A172 (cell line): ENCODE data around the gene DNM2. TPM values are rescaled to one million over a fixed set of nuclear protein-coding genes. Genes with fewer than 3 reads are reported as not detected.
A peak's percentile ranks its signal among the peaks of the same experiment; 100 is the strongest.

Experiments
- DNase-seq: peaks from one replicate; pipeline ENCODE4 v3.0.0-alpha.2; 2015; ENCODE audit warnings: low spot score
- total RNA-seq: library from RNA; depleted of rRNA; stranded (reverse); fragments of >200 nt; shearing (Covaris generic); gene quantifications from 2 replicates; pipeline ENCODE4 v1.2.3, GENCODE V29; 2014

The DNM2 gene
- total RNA-seq, 1 experiment from 2014 or later = 56.0 TPM

DNA sequence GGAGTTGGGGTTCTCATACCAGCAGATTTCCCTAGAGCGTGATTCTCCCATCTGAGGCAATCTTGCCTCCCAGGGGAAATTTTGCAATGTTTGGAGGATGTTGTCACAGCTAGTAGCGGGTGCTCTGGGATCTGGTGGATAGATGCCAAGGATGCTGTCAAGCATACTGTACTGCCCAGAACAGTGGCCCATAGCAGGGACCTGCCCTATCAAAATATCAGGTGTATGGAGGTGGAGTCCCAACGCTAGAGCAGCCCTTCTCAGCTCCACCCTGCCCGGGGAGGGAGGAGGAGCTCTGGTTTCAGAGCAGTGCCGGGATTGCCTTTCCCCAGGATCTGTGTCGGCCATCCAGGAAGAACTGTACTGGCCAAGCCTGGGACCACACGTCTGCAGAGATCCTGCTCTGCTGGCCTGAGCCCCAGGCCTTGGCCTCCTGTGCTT is 27.5 kb upstream of the DNM2 start:
- DNase-seq = no peak

DNA sequence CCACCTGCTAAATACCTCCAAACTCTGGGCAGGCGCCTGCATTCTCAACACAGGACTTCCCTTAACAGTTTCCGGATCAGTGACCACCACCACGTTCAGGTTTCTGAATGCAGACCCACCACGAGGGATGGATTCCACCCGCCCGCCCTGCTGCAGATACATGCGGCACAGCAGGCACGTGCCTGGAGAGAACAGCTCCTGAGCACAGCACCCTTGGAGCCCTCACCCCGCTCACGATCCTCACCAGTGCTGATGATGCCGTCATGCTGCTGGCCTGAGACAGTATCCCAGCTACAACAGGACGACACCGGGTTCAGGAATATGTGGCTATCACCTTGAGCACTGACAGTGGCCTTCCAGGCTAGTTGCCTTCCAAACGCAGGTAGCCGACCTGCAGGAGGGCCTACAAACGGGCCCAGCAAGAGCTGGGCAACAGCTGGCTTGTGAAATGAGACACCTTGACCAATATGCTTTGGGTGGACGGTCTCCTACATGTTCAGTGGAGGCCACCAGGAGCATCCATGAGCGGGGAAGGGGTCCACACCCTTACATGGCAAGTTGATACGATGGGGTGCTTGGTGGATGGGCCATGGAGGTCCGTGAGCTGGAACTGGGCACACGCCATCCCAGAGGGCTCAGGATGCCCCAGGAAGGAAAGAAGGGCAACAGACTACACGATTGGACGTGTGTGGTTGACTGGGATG is 26.5 kb upstream of the DNM2 start:
- DNase-seq = no peak

DNA sequence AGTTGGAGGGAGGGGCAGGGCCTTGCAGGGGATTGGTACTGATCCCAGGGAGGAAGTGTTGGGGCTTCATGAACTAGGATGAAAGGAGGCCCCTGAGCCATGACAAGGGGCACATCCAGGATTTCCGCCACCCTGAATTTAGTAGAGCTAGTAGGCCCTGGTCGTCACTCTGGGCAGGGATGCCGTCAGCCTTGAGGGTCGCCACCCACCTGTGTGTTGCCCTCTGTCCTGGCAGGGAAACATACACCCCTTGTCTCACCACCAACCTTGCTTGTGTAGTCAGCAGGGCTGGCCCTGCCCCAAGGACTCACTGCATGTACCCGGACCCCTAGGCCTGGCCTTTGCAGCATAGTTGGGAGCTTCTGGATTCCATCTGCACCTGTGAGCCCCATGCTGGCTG is 26.0 kb upstream of the DNM2 start:
- DNase-seq = no peak

DNA sequence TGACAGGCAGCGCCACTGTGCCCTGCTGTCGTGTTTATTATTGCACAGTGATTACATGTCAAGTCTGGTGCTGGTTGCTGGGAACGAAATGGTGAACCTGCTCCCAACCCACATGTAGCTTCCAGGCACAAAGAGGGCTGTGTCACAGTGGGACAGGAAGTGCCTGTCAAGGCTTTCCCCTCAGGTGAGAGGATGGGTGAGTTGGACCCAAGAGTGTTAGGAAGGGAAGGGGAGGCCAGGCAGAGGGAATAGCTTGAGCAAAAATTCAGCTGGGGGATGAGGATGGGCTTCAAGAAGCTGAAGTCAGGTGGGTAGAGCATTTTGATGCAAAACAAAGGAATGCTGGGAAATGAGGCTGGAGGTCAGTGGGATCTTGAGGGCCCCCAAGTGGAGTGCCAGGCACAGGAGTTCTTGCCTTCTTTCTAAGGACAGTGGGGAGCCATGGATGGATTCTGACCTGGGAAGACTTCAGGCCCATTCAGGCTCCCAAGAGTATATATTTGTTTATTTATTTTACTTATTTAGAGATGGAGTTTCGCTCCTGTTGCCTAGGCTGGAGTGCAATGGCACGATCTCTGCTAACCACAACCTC is 25.1 kb upstream of the DNM2 start:
- DNase-seq = no peak

DNA sequence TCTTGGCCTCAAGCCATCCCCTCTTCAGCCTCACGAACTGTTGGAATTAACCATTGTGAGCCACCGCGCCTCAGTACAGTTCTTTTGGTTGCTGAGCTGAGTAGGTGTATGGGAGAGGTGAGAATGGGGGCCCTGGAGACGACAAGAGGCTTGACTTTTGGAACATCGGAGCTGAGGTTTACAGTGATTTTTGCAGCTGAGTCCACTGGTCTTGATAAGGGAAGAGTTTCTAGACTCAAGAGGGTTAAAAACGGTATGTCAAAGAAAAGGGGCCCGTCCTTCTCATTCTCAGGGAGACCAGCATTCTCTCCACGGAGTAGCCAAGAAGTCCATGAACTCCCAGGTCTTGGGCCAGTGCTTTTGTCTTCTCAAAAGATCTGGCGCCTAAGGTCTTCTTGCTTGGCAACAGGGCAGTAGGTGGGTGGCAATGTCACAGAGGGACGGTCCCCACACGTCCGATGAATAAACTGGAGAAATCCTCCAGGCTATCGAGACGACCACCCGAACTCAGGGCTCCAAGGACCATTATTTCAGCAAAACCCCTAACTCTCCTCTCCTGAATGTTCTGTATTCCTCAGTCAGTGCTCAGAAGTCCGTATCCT is 23.1 kb upstream of the DNM2 start:
- no peak for DNase-seq

DNA sequence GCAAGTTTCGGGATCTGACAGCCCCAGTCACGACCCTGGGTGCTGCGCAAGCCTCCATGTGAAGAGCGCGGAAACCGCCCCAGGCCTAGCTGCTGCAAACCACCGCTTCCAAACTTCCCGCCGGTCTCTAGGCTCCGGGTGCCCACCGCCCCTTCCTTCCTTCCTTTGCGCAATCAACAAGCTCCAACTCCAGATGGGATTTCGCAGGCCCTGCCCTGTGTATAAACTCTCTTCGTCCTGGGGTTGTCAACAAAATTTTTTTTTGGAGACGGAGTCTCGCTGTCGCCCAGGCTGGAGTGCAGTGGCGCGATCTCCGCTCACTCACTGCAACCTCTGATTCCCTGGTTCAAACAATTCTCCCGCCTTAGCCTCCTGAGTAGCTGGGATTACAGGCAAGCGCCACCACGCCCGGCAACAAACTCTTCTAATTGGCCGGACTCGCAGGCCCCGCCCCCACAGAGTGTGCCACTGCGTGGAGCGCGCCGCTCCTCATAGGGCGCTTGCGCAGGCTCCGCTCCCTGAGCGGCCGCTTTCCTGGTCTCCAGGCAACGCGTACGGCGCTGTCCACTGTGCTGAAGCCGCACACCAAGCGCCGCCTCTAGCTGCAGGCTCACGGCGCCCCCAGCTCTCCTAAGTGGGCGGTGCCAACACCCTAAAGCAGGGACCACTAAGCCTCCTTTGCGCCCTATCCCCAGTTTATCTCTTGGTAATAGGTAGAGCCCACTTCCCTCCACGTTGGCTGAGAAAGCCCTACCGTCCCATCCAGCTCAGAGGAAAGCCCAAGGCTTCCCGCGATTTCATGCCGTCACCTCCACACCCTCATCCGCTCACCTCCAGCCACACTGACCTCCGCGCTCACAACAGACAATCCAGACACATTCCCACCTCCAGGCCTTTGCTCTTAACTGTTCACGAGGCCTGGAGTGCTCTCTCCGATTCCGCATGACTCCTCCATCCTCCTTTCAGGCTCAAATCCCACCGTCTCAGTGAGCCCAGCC is 22.2 kb upstream of the DNM2 start:
- peak; percentile 49 for DNase-seq

DNA sequence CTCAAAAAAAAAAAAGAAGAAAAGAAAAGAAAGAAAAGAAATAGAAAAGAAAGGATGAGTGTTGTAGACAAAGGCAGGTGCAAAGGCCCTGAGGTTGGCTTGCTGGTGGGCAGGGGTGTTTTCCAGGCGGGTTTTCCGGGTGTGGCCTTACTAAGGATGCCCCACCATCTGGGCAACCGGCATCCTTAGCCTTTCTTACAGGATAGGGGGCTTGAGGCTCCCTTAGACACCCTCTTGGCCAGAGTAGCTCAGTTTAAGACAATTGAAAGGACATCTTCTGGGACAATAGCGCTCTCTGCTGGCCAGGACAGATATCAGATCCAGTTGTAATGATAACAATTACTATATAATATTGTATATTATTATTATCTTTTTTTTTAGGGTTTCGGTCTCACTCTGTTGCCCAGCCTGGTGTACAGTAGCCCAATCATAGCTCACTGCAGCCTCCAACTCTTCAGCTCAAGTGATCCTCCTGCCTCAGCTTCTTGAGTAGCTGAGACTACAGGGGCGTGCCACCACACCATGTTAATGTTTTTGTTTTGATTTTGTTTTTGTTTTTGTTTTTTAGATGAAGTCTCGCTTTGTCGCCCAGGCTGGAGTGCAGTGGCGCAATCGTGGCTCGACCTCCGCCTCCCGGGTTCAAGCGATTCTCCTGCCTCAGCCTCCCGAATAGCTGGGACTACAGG is 18.1 kb upstream of the DNM2 start:
- peak; percentile 61 for DNase-seq

DNA sequence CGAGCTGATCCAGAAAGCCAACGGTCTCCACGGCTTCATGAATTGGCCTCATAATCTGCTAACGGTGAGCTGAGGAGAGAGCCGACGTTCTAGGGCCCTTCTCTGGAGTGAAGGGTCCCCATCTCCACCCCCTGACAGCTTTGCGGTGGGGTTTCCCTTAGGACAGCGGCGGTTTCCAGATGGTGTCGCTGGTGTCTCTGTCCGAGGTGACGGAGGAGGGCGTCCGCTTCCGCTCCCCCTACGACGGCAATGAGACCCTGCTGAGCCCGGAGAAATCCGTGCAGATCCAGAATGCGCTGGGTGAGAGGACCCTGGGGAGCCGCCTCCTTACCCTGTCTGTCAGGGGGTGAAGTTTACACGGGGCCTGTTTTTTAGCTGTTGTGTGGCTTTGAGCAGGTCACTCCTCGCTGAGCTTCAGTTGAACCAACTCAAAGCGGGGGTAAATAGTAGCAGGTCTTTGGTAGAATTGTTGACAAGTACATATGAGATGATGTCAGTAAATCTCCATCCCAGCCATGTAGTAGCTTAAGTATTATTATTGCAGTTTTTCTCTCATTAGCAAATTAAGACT is 15.8 kb upstream of the DNM2 start:
- DNase-seq = no peak

DNA sequence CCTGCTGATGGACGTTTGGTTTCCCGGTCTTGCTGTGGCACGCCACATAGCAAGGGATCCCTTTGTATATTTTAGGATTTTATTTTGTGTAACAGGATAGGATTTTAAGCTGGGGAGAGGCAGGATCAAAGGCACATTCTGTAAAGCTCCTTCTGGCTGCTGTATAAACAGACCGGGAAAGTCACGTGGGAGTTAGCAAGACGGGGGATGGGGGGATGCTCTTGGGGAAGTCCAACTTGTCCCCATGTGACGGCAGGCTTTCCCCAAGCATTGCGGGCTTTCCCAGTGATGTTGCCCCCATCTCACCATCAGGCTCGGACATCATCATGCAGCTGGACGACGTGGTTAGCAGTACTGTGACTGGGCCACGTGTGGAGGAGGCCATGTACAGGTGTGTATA is 10.9 kb upstream of the DNM2 start:
- DNase-seq = no peak

DNA sequence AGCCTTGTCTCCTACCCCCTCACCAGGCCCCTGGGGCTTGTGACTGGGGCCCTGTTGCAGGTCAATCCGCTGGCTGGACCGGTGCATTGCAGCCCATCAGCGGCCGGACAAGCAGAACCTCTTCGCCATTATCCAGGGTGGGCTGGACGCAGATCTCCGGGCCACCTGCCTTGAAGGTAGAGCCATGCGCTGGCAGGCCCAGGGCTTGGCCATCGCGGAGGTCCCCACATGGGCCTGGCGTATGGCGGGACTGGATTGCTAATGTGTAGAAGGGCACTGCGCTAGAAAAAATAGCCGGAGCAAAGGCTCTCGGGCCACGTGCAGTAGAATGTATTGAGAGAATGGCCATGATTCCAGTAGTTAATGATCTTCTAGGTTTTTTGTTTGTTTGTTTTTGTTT is 10.4 kb upstream of the DNM2 start:
- DNase-seq = no peak

DNA sequence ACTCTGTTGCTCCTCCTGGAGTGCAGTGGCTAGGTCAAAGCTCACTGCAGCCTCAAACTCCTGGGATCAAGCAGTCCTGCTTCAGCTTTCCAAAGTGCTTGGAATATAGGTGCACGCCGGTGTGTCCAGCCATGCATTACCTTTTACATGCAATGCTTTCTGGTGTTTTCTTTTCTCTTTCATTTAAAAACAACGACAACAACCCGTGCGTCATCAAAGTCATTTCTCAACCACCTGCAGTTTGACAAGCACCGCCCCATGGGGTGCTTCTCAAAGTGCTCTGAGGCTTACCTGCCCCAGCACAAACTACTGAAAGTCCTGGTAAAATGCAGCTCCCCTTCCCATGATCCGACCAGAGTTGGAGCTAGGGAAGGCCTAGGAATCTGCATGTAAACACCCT is 9.6 kb upstream of the DNM2 start:
- DNase-seq = no peak

DNA sequence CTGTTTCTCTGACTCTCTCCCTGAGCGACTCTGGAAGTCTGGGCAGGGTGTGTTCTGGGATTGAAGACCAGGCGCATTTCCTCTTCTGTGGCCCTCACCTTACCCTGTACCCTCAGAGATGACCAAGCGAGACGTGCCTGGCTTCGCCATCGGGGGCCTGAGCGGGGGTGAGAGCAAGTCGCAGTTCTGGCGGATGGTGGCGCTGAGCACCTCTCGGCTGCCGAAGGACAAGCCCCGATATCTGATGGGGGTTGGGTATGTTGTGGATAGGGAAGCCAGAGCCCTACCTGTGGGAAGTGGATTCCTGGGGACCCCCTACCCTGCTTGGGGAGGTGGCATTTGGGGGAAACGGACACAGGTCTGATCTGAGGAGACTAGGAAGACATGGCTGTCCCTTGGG is 5.8 kb upstream of the DNM2 start:
- no peak for DNase-seq

DNA sequence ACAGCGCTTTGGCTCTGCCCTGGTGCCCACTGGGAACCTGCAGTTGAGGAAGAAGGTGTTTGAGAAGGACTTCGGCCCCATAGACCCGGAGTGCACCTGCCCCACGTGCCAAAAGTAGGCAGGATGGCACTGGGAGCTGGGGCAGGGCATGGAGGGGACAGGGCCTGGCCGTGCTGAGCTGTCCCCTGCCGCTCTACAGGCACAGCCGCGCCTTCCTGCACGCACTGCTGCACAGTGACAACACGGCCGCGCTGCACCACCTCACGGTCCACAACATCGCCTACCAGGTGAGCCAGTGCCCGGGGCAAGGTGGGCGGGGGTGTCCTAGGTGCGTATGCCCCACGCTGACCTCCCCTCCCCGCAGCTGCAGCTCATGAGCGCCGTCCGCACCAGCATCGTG is 5.1 kb upstream of the DNM2 start:
- DNase-seq = no peak

DNA sequence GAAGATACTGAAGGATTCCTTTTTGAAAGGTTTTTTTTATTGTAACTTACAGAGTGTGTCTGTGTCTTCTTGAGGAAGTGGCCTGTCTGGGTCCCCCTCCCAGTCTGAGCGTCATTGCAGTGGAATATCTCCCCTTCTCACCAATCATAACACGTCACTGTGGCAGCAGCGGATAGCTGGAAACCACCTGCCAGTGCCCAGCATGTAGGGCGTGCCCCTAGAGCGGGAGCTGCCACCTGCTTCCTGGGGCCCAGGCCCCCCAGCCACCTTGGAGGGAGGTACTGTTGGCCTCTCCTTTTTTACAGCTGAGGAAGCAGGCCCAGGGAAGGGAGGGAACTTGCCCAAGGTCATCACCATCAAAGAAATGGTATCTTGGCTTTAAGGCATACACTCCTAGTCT is 4.6 kb upstream of the DNM2 start:
- no peak for DNase-seq

DNA sequence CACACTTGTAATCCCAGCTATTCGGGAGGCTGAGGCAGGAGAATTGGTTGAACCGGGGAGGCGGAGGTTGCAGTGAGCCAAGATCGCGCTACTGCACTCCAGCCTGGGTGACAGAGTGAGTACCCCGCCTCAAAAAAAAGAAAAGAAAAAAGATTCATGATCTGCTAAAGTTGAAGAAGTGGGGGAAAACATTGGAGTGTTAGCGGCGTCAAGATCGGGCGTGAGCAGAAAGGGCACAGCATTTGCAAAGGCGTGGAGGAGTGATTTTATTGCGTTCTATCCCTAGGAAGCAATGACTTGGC is 874 bp upstream of the DNM2 start:
- no peak for DNase-seq

DNA sequence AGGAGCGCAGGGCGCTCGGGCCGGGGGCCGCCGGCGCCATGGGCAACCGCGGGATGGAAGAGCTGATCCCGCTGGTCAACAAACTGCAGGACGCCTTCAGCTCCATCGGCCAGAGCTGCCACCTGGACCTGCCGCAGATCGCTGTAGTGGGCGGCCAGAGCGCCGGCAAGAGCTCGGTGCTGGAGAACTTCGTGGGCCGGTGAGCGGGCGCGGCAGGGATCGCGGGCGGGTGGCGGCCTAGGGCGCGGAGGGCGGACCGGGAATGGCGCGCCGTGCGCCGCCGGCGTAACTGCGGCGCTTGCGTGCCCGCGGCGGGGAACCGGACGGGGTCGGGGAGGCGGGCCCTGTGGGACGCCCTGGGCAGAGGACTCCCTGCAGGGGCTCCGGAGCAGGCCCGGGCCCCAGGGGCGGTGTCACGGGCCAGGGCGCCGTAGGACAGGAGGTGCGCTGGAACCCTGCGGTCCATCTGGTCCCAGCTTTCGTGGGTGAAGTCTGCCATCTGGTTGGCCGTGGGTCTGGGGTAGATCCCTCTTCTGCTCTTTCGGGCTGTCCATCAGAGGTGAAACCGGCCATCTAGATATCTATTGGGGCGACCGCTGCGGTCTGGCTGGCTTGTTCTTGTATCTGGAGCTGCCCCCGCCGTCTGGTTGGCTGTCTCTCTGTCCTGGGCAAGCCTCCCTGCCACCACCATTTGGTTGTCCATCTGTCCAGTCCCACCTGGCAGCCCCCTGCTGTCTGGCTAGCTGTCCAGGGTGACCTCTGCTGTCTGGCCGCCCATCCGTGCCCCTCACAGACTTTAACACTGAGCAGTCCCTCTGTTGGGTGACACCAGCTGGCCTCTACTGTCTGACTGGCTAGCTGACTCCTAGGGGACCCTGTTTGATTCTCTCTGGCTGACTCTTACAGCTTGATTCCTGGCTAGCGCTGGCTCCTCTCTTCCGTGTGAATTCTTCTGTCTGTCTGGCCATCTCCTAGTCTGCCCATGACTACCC is 622 bp downstream of the DNM2 start:
- DNase-seq = no peak

DNA sequence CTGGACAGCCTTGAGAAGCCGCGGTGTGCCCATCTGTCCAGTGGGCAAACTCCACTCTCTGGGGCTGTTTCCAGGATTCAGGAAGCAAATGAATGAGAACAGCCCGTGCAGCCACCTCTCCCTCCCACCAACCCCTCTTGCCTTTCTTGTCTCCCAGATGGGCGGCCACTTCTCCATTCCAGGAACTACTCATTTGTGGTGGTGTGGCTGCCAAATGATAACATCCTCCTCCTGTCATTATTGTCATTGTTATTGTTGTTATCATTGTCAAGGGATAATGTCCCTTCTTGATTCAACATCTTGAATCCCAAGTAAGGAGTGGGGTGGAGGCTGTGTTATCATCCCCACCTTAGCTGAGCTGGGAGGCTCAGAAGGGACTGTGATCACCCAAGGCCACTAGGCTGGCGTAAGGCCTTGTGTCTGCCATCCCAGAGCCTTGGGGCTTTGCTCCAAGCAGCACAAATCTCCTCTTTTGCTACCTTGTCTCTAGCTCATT is 1.6 kb downstream of the DNM2 start:
- no peak for DNase-seq

DNA sequence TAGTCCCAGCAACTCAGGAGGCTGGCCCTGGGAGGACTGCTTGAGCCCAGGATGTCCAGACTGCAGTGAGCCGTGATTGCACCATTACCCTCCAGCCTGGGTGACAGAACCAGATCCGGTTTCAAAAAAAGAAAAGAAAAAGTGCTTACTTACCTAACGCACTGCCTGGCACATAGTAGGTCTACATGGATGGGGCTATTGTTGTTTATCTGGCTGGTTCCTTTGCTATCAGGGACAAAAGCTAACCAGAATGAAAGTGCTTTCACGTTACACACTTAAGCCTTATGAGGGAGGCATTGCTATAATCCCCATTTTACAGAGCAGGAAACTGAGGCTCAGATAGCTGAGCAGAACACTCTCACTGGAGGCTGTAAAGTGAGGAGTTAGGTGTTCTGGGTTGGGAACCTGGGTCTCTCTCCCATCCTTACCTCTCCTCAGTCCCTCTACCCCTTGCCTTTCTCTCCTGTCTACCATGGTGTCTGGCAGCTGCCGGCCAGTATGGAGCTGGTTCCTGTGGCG is 2.8 kb downstream of the DNM2 start:
- DNase-seq = no peak

DNA sequence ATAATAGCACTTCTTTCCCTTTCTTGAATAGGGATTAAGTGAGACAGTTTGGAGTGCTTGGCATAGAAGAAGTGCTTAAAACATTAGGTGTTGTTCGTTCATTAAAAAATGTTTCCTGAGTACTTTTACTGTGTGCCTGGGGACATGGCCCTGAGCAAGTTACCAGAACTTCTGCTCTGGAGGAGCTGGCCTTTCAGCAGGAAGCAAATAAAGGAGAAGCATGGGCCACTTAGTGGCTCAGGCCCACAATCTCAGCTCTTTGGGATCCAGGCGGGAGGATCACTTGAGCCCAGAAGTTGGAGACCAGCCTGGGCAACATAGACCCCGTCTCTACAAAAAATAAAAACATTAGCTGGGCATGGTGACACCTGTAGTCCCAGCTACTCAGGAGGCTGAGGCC is 5.7 kb downstream of the DNM2 start:
- no peak for DNase-seq

DNA sequence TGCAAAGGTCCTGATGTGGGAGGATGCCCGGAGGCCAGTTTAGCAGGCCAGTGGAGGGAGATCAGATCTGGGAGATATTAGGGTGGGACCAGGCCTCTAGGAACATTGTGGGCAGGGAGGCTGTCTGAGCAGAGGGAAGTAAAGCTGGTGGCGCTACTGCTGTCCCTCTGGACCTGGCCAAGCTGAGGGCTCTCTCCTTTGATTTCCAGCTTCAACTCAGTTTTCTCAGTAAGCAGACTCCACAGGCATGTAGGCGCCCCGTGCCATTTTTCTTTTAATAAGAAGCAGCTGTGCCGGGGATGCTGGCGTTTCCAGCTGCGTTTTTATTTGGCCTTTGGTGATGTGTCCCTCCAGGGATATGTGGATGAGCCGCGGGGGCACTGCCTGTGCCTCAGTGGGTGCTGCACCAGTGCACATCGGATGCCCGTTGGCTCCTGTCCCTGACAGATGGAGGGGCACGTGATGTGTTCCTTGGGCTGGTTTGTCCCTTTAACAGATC is 6.7 kb downstream of the DNM2 start:
- DNase-seq = no peak
